Measurements from ENCODE around the gene ALDH8A1.

Gene ALDH8A1

GRCh38 chr6:134894800-134895199 is 55.1 kb downstream of the ALDH8A1 start:
- H3K27ac Mint-ChIP-seq: no peak overlapping the region
- peaks cover 7% of the 10 kb centered on the region for H3K36me3 Mint-ChIP-seq (ENCODE audit: insufficient read depth)
- H3K4me3 Mint-ChIP-seq: no peak overlapping the region
- no peaks in the 10 kb centered on the region for H3K9me3 Mint-ChIP-seq
- ATAC-seq (replicated peaks): no peak
- DNase-seq: no peak
- H3K27me3 Mint-ChIP-seq: peaks cover 31 to 53% of the 10 kb centered on the region in 2 donors
- no peaks in the 10 kb centered on the region for H3K4me1 Mint-ChIP-seq (ENCODE audit: low read depth in 2 of 2)

- Mint-ChIP-seq H3K27me3 (peaks cover 31 to 76% of the 10 kb centered on the region in 2 donors), H3K36me3 (ENCODE audit: insufficient read depth) (peaks cover 7% of the 10 kb centered on the region), H3K4me1 (ENCODE audit: low read depth in 2 of 2) (no peaks in the 10 kb centered on the region), H3K27ac (no peak overlapping the region), H3K4me3 (no peak overlapping the region), H3K9me3 (no peaks in the 10 kb centered on the region)
- ATAC-seq (replicated peaks): no peak
- no peak for DNase-seq
These were observed 57.5 kb downstream of the ALDH8A1 start for GRCh38 chr6:134892362-134892761.

- Mint-ChIP-seq H3K9me3 (no peaks in the 10 kb centered on the region), H3K4me1 (ENCODE audit: low read depth in 2 of 2) (no peaks in the 10 kb centered on the region), H3K36me3 (ENCODE audit: insufficient read depth) (peaks cover 7% of the 10 kb centered on the region), H3K4me3 (no peak overlapping the region), H3K27me3 (peaks cover 31 to 83% of the 10 kb centered on the region in 2 donors), H3K27ac (no peak overlapping the region)
- no peak for DNase-seq
- ATAC-seq (replicated peaks): no peak
These were observed 58.3 kb downstream of the ALDH8A1 start for GRCh38 chr6:134891633-134892032.

DNA sequence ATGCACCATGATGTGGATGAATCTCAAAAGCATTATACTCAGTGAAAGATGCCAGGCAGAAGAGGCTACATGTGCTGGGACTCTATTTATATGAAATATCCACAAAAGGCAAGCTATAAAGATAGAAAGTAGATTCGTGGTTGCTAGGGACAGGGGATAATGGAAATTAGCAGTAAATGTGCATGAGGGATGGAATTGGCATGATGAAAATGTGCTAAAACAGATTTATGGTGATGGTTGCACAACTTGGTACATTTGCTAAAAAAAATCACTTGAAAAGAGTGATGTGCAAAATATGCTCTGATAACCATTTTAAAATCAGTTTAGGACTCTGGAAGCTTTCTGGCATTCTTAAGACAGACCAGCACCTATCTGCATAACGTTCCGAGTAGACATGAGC is 61.6 kb downstream of the ALDH8A1 start:
- H3K4me3 Mint-ChIP-seq: no peak overlapping the region
- H3K9me3 Mint-ChIP-seq: no peaks in the 10 kb centered on the region
- peaks cover 30 to 87% of the 10 kb centered on the region in 2 donors for H3K27me3 Mint-ChIP-seq
- no peak for DNase-seq
- H3K36me3 Mint-ChIP-seq (ENCODE audit: insufficient read depth): peaks cover 7% of the 10 kb centered on the region
- no peaks in the 10 kb centered on the region for H3K4me1 Mint-ChIP-seq (ENCODE audit: low read depth in 2 of 2)
- no peak overlapping the region for H3K27ac Mint-ChIP-seq
- no peak for ATAC-seq (replicated peaks)

DNA sequence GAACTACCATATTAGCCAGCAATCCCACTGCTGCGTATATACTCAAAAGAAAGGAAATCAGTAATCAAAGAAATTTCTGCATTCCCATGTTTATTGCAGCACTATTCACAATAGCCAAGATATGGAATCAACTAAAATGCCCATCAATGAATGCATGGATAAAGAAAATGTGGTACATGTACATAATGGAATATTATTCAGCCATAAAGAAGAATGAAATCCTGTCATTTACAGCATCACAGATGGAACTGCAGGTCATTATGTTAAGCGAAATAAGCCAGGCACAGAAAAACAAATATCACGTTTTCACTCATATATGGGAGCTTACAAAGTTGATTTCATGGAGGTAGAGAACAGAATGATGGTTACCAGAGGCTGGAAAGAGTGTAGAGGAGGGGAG is 65.1 kb downstream of the ALDH8A1 start:
- H3K27ac Mint-ChIP-seq: no peak overlapping the region
- ATAC-seq (replicated peaks): no peak

GRCh38 chr6:134883314-134883713 is 66.6 kb downstream of the ALDH8A1 start:
- Mint-ChIP-seq H3K4me3 (no peak overlapping the region), H3K27me3 (peaks cover 21 to 49% of the 10 kb centered on the region in 2 donors), H3K36me3 (ENCODE audit: insufficient read depth) (no peaks in the 10 kb centered on the region), H3K27ac (no peak overlapping the region), H3K4me1 (ENCODE audit: low read depth in 2 of 2) (no peaks in the 10 kb centered on the region), H3K9me3 (no peaks in the 10 kb centered on the region)
- ATAC-seq (replicated peaks) (no peak), DNase-seq (no peak)

More for the DNA sequence above, 65.1 kb downstream of the ALDH8A1 start:
- Mint-ChIP-seq H3K36me3 (ENCODE audit: insufficient read depth) (no peaks in the 10 kb centered on the region), H3K4me1 (ENCODE audit: low read depth in 2 of 2) (no peaks in the 10 kb centered on the region), H3K27me3 (peaks cover 21 to 63% of the 10 kb centered on the region in 2 donors), H3K9me3 (no peaks in the 10 kb centered on the region), H3K4me3 (no peak overlapping the region)
- no peak for DNase-seq

DNA sequence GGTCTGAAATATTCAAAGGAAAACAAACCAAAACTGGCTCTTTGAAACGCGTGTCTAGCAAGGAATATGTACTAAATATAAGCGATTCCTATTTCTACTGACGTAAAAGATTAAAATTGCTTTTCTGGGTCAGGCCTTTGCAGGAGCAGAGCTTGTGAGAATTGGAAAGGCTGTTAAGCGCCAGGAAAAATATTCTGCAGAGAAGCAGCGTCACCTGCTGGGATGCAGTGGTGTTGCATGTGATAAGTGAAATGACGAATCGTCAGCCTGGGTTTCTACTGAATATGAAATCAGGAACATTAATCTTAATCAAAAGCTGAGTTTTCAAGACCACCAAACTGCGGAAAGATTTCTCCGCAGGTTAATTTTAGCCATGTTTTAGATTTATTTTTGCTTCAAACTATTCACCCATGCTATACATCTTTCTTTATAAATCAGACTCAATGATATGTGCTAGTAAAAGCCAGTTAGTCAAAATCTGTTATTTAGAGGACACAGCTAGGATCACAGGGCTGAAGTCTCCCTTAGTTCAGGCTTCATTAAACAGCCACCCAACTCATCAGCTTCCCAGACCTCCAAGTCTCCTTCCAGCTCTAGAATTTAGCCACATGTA is 67.4 kb downstream of the ALDH8A1 start:
- Mint-ChIP-seq H3K27ac (no peak overlapping the region), H3K27me3 (peaks cover 21 to 42% of the 10 kb centered on the region in 2 donors), H3K4me3 (no peak overlapping the region), H3K36me3 (ENCODE audit: insufficient read depth) (no peaks in the 10 kb centered on the region), H3K9me3 (no peaks in the 10 kb centered on the region), H3K4me1 (ENCODE audit: low read depth in 2 of 2) (no peaks in the 10 kb centered on the region)
- DNase-seq (peak; percentile 41 to 49 (median 44)), ATAC-seq (replicated peaks) (peak; percentile 59)

DNA sequence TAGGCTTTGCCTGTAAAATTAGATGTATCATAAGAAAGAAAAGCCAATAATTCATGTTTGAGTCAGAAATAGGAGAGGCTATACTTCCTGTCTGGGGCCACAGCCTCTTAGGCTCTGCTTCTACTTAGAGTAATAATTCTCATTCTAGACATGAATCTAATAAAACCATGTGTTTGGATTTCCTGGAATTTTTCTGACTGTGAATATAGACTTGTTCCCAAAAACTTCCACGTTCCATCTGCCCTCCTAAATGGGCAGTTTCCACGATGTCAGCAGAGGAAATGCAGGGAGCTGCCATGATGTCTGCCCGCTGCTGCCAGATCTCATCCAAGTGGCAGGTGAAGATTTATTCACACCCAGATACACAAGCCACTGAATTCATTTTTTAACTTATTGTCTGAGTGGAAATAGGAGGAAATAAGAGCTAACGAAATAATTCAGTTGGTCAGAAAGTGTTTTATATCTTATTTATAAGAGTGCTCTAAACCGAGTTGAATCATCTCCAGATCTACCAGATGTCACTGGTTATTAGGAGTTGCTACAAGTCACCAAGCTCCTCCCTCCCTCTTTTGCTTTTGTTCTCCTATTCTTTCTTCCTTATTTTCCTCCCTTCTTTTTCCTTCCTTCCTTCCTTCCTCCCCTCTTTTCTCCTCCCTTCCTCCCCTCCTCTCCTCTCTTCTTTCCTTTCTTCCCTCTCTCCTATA is 69.3 kb downstream of the ALDH8A1 start:
- Mint-ChIP-seq H3K4me1 (ENCODE audit: low read depth in 2 of 2) (no peaks in the 10 kb centered on the region), H3K36me3 (ENCODE audit: insufficient read depth) (no peaks in the 10 kb centered on the region), H3K9me3 (no peaks in the 10 kb centered on the region), H3K27ac (peak overlapping the region in 1 of 2 donors; percentile 53), H3K27me3 (peaks cover 21 to 23% of the 10 kb centered on the region in 2 donors), H3K4me3 (no peak overlapping the region)
- no peak for DNase-seq
- ATAC-seq (replicated peaks): no peak

DNA sequence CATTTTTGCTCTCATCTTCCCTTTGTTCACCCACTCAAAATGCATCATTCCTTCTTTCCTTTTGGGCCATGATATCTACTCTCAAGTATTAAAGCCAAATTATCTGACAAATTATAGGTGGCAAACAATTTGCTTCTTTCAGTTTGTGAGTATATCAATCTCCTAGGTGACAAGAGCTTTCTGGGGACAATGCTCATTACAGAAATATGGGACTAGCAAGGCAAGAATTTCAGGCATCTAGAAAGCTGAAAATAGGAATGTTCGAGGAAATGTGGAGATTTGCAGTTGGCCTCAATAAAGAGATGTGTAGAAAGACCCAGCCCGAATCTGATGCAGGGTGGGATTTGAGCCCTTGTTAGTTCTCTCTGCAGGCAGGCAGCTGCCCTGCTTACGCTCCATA is 71.8 kb downstream of the ALDH8A1 start:
- H3K9me3 Mint-ChIP-seq: no peaks in the 10 kb centered on the region
- DNase-seq (no peak), ATAC-seq (replicated peaks) (no peak)
- no peak overlapping the region for H3K27ac Mint-ChIP-seq
- no peaks in the 10 kb centered on the region for H3K36me3 Mint-ChIP-seq (ENCODE audit: insufficient read depth)
- peaks cover 2 to 4% of the 10 kb centered on the region in 2 donors for H3K27me3 Mint-ChIP-seq
- H3K4me3 Mint-ChIP-seq: no peak overlapping the region
- peaks cover 3 to 13% of the 10 kb centered on the region in 2 donors for H3K4me1 Mint-ChIP-seq (ENCODE audit: low read depth in 2 of 2)

DNA sequence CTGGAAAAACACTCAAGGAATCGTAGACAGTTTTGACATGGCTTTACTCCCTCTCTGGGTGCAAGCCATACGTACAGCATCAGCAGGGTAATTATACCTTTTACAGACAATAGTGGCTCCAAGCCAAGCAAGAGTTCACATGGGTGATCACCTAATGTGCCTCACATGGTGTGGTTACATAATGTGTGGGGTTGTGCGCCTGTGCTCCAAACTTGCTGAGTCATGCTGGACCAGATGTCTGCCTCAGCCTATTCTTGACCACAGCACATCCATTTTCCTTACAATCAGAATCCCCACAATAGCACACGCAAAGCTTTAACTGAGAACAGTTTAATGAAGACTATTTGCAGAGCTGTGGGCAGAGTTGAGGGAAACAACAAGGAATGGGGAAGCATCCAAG is 74.5 kb downstream of the ALDH8A1 start:
- H3K27me3 Mint-ChIP-seq: no peaks in the 10 kb centered on the region
- DNase-seq: no peak

DNA sequence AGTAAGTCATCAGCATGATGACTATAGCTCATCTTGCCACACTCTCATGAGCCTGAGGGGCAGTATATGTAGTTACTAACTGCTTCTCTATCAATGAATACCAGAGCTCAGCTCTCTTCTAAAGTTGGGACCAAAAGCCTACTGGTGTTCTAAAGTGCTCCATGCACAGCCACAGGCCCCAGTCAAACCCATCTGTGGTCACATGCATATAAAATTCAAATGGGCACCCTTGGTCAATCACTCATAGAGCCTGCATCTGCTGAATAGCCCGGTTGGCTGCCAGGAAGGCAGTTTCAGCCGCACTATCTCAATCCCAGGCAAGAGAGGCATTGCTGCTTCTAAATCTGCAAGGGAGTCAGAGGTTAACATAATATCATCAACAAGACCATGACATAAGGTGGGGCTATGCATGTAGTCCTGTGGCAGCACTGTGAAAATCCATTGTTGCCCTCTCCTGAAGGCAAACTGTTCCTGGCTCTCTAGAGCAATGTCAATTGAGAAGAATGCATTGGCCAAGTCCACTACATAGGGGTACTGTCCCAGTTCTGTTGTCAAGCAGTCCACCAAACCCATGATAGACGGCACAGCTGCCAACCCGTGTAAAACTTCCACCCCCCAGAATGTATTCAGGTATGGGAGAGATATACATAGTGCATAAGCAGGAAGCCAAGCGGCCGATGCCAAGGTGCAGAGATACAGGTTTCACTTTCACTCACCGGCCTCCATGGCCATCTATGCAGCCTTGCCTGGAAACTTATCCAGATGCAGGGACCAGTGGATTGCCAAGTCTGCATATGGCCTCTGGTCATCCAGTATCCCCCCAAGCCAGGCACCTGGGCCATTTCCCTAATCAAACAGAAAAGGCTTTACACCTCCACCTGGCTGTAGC is 76.2 kb downstream of the ALDH8A1 start:
- Mint-ChIP-seq H3K36me3 (ENCODE audit: insufficient read depth) (no peaks in the 10 kb centered on the region), H3K9me3 (no peaks in the 10 kb centered on the region), H3K27me3 (no peaks in the 10 kb centered on the region), H3K27ac (no peak overlapping the region), H3K4me3 (peak overlapping the region; percentile 46 to 52), H3K4me1 (ENCODE audit: low read depth in 2 of 2) (peaks cover 7 to 13% of the 10 kb centered on the region in 2 donors)
- DNase-seq (peak in 2 of 3 experiments; percentile 2 to 5), ATAC-seq (replicated peaks) (peak; percentile 59)

More for the DNA sequence above, 74.5 kb downstream of the ALDH8A1 start:
- Mint-ChIP-seq H3K9me3 (no peaks in the 10 kb centered on the region), H3K4me3 (no peak overlapping the region), H3K36me3 (ENCODE audit: insufficient read depth) (no peaks in the 10 kb centered on the region), H3K27ac (no peak overlapping the region), H3K4me1 (ENCODE audit: low read depth in 2 of 2) (peaks cover 7 to 13% of the 10 kb centered on the region in 2 donors)
- ATAC-seq (replicated peaks): no peak

- H3K27me3 Mint-ChIP-seq: peaks cover 0 to 5% of the 10 kb centered on the region in 2 donors
- H3K9me3 Mint-ChIP-seq: no peaks in the 10 kb centered on the region
- H3K4me3 Mint-ChIP-seq: no peak overlapping the region
- H3K36me3 Mint-ChIP-seq (ENCODE audit: insufficient read depth): no peaks in the 10 kb centered on the region
- H3K27ac Mint-ChIP-seq: no peak overlapping the region
- H3K4me1 Mint-ChIP-seq (ENCODE audit: low read depth in 2 of 2): peaks cover 7 to 13% of the 10 kb centered on the region in 2 donors
- no peak for ATAC-seq (replicated peaks)
- DNase-seq: no peak
These were observed 79.0 kb downstream of the ALDH8A1 start for GRCh38 chr6:134870677-134871498.

GRCh38 chr6:134868812-134869211 is 81.1 kb downstream of the ALDH8A1 start:
- Mint-ChIP-seq H3K9me3 (no peaks in the 10 kb centered on the region), H3K36me3 (ENCODE audit: insufficient read depth) (no peaks in the 10 kb centered on the region), H3K4me1 (ENCODE audit: low read depth in 2 of 2) (peaks cover 6 to 7% of the 10 kb centered on the region in 2 donors), H3K4me3 (no peak overlapping the region), H3K27ac (no peak overlapping the region), H3K27me3 (peaks cover 5 to 11% of the 10 kb centered on the region in 2 donors)
- no peak for DNase-seq
- ATAC-seq (replicated peaks): no peak

Data from effector memory CD8-positive, alpha-beta T cell (primary cell).